Measurements from ENCODE around the gene KCNIP3.
A peak's percentile ranks its signal among the peaks of the same experiment; 100 is the strongest.

The KCNIP3 gene

DNA sequence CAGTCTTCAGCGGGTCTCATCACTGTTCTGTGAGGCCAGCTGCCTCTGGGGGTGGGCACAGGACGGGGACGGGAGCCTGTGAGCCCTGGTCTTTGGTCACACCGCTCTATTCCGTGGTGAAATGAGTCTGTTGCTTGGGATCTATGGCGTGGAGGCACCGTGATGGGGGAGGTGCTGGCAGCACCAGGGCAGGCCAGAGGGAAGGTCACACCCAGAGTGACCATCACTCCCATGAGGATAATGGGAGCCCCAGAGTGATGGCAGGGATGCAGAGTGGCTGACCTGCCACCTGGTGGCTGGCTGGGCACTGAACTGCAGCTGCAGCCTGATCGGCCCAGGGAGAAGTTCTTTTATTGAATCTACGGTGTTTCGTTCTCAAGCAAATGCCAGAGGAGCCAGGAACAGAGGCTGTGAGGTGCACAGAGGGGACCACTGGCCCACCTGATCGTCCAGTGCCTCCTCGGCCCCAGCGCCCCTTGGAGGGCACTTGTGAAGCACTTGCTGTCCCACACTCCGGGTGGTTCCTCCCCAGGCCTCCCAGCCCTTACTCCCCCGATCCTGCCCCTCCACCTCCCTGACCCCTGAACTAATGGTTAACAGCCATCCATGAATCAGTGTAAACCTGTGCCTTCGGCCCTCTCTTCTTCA is 17.9 kb downstream of the KCNIP3 start:
- DNase-seq: peak; percentile 26

DNA sequence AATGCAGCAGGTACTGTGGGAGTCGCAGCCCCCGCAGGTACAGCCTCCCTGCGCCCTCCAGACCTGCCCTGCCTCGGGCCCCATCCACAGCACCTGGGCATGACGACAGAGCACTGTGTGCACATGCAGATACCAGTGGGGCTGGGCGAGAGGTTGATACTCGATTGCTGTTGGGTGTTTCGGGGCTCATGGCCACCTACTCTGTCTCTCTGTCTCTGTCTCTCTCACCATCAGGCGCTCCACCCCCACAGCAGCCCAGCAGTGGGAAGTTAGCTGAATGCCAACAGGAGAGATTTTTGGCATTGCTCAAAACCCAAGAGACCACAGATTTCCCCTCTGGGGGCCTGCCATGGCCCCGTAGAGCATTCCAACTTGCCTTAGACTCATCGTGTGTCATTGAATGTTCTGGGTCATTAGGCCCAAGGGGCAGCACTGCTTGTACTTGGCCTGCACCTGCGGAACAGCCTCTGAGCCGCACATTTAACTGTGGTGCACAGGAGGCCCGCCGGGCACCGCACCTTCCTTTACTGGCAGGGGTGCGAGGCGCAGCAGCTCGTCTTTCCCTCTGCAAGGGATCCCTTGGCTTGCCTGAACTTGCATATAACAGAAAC is 18.8 kb downstream of the KCNIP3 start:
- DNase-seq: no peak

DNA sequence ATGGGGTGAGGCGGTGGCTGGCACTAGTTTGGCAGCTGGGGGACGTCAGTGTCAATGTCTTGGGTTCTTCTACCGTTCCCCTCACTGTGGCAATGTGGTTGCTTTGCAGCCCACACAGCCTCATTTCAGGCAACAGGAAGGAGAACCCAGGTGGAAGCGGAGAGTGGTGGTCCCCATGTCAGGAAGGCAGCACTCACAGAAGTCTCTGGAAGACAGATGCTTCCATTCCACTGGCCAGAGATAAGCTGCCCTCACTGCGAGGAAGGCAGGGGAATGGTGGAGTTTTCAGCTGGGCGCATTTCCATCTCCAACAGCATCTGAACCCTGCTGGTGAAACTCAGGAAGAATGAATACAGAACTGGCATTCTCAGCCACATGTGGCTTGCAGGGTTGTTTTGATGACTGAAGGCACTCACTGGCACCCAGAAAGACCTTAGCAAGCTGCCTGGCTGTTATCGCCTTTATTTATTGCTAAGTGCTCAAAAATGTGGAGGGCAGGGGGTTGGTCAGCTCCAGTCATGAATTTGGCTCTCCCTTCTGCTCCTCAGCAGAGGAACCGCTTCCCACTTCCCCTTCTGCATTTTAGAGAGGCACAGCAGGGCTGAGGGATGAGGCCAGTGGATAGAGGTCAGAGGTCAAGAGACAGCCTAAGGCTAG is 19.4 kb downstream of the KCNIP3 start:
- DNase-seq: no peak

DNA sequence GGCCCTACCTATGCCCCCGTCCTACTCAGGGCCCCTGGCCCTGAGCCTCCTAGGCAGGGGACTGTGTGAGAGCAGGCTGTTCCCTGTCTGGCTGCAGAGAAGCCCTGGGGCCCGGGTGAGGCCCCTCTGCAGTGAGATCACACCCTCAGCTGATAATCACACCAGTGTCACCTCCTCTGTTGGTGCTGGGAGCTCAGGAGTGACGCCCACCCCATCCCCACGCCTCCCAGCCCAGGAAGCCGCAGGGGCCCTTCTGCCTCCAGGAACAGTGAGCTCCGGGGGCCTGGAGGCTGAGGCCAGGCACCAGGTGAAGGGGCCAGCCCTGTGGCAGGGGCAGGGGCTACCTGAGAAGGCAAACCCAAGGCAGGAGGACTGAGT is 20.0 kb downstream of the KCNIP3 start:
- no peak for DNase-seq

DNA sequence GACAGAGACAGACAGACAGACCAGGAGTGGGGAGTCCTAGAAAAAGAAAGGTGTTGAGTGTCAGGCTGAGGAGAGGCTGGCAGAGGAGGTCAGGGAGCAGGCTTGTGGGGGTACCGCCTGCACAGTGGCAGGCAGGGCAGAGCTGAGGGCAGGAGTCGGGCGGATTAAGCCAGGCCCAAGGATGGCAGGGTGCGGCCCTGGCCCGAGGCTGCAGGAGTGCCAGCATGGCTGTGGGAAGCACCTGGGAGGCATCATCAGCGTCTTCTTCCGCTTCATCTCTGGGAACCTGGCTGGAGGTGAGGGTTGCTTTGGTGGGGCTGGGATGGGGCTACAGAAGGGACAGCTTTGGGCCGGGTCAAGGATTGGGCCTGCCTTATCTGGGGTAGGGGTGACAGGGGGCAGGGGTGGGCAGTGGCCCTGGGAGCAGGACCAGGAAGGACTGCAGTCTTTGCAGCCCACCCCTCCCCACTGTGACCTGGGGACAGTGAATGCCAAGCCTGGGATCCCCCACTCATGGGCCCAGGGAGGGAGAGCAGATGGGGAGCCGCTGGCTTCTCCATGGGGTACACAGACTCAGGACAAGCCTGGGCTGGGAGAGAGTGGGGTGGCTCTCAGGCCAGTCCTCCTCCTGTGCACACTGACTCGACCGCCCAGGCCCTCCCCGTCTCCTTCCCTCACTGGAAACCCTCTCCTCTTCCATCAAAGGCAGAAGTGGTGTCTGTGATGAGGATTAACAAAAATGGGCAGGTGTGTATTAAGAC is 20.7 kb downstream of the KCNIP3 start:
- no peak for DNase-seq

DNA sequence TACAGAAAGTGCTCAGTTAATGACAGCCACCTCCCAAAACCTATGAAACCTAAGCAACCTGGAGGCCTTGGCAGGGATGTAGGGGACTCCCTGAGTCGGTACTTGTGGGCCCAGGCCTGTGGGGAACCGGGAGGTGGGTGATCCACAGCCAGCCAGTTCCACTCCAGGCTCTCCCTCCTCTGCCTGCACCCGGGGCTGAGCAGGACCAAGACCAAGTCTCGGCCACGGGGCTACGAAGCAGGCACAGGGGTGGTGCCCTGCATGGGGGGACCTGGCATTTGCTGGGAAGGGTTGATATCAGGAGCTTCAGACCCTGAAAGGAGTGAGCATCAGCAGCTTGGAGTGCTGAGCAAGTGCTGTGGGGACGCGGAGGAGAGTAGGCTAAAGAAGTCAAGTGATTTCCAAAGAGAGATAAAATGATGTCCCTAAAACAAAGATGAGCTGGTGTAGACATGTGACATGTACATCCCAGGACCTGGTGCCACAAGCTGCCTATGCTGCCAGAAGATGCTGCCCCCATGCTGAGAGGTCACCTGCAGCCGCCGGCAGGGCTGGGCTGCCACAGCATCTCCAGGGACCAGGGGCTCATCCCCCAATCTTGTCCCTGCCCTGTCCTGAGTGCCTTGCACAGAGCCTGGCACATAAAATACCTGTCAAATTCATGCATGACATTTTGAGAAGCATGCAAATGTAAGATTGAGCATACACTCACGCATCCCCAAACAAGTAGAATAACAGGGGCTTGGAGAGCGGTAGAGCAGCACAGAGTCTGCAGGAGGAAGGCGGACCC is 21.5 kb downstream of the KCNIP3 start:
- DNase-seq: no peak

DNA sequence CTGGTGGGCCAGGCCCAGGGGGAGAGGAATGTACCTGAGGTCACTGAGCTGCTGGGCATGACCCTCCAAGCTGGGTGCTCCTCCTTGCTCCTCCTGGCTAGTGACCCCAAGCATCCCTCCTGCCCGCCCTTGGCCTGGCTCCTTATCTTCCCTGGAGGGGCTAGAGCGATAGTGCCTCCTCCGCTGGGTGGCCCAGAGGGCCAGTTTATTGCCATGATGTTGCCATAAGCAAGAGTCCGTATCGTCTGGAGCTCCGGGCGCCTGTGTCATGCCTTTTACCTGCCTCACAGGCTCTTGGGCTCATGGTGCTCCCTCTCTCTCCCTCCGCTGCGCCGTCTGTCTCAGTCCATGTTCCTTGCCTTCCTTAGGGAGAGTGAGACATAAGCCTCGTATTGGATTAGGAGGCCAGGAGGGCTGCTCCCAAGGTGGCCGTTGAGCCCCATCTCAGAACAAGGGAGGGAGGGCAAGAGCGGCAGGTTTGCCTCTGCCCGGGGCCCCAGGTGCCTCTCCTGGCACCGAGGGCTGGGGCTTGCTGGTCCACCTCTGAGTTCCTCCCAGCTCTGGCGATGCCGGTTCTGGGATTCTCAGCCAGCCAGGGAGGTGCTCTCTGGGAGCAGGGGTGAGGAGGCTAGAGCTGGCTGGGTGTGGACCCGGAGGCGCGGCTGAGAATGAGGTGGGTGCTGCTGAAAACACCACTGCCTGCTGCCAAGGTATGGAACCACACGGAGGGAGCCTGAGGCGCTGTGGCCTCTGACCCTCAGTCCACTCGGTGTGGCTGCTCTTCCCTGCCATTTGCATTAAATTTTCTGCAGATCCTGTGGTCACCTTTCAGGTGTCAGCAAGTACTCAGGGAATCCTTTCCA is 22.6 kb downstream of the KCNIP3 start:
- DNase-seq: no peak

DNA sequence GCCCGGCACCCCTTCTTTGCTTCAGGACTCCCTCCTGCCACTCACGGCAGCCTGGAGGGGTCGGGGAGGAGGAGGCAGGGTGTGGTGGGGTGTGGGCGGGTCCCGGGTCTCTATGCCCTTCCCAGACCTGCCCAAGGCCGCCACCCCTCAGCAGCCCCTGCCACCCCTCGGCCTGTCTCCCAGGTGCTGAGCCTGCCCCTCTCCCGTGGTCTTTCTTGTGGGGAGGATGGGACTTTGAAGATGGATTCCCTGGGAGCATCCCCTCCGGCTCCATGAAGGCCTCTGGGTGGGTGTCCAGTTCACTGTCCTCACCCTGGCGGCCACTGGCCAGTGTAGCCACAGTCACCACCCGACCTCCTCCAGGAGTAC is 23.2 kb downstream of the KCNIP3 start:
- DNase-seq: no peak

DNA sequence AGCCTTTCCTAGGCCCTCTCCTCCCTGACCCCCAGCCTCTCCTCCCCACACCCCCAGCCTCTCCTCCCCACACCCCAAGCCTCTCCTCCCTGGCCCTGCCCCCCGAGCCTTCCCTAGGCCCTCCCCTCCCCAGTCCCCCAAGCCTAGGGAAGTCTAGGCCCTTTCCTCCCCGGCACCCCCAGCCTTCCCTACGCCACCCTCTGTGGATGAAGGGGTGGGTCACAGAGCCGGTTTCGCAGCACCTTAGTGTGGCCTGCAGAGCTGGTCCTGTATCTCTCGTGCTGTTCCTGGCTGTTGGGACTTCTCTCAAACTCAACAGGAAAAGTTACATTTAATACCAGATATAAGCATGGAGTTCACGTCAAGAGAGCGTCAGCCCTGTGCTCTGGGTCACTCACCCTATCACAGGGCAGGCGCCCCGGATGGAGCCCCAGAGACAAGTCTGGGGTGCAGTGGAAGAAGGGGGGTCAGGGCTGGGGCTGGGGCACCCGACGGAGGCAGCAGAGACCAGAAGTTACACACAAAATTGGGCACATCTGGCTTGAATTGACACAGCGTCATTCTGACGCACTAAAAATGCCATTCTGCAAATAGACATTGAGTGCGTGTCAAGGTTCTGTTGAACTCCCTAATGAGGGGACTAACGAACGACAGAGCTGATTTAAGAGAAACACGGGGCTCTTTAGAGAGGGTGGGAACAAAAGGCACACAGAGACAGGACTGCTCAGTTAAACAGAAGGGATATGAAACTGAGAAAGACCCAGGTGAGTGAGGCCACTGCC is 24.0 kb downstream of the KCNIP3 start:
- no peak for DNase-seq

DNA sequence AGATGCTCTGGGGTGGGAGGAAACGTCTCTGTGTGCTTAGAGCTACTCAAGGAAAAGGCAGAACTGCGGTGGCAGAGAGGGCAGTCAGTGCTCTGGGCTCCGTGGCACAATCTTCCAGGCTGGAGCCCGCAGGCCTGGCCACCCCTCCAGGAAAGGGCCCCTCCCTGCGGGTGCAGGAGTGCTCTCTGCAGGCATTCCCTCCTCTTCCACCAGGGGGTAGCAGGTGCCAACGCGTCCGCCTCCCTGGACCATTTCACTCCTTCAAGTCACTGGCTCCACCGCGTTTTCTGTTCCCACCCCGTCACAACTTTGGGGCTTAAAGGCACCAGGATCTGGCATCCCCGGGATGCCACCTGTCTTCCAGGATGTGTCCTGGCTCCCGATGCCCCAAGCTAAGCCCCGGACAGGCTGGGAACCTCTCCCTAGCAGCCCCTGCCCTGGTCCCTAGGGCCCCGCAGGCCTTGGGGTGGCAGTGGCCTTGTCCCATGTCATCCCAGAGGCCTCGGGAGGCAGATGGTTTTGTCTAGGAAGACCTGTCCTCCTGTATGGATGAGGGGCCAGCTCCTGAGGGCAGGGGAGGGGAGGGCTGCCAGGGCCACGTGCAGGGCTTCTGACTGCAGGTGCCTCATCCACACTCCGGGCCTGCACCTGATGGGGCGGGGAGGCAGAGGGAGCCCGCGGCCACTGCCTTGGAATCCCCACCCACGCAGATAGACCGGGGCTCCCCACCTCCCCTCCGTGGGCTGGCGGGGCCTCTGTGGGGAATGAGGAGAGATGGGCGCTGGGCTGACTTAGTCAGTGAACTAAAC is 26.4 kb downstream of the KCNIP3 start:
- peak; percentile 37 for DNase-seq

DNA sequence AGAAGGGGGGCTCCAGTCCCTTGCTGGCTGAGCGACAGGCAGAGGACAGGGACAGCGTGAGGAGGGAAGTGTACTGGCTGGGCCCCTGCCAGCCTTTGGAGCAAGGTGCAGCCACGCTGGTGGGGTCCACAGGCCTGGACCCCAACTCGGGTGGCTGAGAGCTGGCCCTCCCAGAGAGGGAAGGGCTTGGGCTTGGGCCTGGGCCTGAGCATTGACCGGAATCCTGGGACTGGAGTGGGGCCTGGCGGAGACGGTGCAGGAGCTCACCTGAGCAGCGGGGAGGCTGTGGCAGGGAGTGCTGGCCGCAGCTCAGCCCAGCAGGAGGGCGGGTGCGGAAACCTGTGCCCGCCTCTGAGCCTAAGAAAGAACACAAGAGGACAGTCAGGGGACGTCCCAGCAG is 27.9 kb downstream of the KCNIP3 start:
- DNase-seq: no peak

DNA sequence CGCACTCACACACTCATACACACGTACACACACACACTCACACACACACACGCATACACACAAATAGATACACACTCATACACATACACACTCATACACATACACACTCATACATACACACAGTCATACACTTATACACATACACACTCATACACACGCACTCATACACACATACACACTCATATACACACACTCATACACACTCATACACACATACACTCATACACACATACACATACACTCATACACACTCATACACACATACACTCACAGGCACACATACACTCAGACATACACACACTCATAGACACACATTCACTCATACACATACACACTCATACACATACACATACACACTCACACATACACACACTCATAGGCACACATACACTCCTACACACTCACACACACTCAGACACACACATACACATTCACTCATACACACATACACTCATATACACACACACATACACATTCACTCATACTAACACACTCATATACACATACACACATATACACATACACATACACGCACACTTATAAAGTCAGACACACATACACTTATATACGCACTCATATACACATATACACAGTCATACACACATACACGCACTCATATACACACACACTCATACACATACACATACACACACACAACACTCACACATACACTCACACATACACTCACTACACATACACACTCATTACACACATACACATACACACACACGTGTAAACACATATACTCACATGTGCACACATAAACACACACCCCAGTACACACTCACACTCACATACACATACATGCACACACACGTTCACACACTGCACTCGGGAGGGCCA is 28.7 kb downstream of the KCNIP3 start:
- DNase-seq: no peak

DNA sequence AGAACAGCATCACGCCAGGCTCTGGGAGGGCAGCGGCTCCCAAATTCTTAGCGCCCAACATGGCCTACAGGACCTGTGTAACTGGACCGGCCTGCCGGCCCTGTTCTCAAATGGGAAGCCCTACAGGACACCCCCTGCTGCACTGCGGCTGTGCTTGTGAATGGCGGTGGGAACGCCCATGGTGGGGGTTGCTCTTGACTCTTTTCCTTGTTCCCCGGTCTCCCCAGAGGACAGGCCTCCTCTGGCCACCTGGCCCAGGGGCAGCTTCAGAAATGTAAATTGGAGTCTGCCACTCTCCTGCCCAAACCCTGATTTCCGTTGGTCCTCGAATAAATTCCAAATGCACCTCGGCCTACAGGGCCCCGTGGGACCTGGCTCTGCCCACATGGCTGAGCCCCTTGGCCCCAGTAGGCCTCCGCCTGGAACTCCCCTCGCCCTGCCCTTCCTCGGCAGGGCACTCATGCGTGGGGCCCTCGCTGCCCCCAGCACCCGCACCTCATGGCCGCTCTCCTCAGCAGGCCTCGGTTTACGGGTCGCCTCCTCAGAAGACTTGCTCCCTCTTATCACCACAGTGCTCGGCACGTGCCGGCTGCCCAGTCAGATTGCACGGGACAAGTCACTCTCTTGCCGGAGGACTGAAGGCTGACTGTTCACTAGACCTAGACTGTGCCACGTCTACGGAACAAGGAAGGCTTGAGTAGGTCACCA is 29.4 kb downstream of the KCNIP3 start:
- no peak for DNase-seq

DNA sequence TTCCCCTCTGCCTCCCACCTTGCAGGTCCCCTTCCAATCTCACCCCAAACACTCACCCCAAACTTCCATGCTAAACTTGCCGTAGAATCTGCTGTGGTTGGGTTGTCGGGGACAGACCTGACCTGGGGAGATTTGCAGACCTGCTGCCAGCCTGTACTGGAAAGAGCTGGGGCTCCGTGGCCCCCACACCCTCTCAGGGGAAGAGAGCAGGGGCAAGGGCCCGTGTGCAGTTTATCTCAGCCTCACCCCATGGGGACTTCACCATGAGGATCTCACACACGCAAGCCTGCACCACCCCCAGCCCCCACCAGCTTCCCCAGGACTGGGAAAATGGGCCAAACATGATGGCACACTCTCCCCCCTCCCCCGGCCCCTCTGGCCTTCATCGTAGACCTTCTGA is 30.7 kb downstream of the KCNIP3 start:
- no peak for DNase-seq

DNA sequence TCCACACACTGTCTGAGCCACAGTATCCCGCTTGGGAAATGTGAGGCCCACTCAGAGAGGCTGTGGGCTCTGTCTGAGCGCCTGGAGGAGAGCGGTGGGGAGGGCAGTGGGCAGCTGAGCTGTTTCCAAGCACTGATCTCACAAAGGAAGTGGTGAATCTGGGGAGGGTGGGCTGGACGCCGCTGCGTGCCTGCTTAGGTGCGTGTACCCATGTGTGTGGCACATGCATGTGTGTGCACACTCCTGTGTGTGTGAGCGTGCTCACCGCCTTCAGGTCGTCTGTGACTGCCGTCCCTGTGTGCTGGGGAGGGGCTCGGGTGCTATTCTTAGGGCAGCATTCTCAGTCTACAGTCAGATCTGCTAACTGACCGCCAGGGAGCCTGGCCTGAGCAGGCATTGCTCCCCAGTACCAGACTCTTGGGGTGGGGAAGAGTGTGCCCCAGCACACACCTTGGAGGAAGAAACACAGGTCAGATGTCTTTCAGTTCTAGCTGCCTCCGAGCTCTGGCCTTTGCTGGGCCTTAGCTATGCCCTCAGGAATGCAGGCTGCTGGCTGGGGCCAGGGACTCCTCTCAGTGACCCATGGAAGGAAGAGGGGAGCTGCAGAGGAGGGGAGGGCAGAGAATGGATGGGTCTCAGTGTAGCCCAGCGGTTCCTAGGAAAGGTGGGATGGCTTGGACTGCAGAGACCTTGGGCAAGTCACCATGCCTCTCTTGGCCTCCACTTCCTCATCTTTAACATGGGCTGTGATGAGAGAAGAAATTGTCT is 31.4 kb downstream of the KCNIP3 start:
- no peak for DNase-seq

DNA sequence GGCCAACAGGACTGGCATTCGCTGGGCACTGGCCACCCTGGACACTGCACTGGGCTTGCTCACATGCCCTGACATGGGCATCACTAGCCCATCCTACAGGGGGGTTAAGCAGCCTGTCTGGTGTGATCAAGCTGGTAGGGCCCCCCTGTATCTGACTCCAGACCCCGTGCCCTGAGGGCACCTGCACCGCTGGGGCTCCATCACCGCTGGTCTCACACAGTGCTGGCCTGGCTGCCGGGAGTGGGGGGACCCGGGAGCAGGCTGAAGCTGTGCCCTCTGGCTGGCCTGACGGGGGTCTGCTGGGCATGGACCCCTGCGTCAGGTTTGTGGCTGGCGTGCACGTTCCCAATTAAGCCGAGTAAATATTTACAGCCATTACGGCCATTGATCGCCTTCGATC is 32.3 kb downstream of the KCNIP3 start:
- no peak for DNase-seq

DNA sequence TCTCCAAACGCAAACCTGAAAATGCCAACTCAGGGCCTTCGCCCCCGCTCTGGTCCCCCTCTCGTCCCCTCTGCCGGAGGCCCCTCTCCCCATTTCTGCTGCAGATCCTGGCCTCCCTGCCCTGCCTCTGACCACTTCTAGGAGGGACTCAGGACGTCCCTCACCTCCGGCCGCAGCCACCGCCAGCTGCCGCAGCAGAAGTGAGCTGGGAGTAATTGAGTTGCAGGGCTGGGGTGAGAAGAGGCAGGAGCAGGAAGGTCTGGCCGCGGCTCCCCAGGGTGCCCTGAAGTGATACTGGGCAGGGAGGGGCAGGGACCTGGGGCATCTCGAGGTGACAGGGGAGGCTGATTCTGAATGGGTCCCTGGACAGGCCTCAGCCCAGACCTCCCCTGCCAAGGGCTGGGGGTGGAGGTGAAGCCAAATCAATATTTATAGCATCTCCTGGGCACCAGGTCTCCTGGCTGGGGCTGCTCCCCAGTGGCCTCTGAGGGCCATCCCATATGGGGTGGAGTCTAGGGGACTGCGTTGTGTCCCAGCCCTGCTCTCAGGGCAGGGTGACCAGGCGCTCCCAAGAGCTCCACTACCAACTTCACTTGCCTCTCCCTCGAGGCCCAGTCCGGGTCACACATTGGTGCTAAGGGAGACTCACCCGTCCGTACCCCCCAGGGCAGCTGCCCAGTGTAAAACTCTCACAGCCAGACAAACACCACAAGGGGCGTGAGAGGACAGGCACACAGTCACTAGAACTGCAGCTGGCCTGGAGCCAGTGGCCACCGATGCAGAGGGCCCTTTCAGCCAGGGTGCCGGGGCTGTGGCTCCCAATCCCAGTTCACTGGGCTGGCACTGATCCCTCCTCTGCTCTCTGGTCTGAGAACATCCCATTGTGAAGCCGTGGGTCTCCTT is 33.0 kb downstream of the KCNIP3 start:
- DNase-seq: peak; percentile 11
